GM10266 (cell line): Measurements from ENCODE around the gene MAGI2.

ENCODE experiments used
- DNase-seq: peaks from one replicate; pipeline ENCODE4 v3.0.0; 2012; ENCODE audit errors: extremely low spot score
- TF ChIP-seq, protein P1 (sequence below): IDR thresholded peaks from 2 replicates; pipeline ENCODE4 v1.5.1; 2012; ENCODE audit warnings: mild to moderate bottlenecking, low read depth; ENCODE audit not compliant: control insufficient read depth, insufficient read depth; ENCODE audit errors: missing control alignments

The MAGI2 gene

DNA sequence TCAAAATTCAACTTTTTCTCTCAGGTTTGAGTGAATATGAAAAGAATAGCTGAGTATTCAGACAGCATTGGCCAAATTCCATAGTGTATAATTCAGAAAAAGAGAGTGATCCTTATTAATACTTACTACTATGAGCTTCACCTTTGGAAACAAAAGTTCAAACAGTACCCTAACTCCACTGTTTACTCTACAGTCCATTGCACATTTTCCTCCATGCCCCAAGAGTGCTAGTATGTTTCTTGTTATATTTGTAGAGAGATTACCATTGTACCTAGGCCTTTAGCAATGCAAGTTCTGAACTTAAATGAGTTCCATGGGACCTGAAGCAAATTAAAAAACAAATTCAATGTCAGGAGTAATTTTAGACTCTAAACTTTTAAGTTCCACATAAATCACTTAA, 48.1 kb downstream of the MAGI2 start:
- DNase-seq, result no peak
- TF ChIP-seq, protein P1, sequence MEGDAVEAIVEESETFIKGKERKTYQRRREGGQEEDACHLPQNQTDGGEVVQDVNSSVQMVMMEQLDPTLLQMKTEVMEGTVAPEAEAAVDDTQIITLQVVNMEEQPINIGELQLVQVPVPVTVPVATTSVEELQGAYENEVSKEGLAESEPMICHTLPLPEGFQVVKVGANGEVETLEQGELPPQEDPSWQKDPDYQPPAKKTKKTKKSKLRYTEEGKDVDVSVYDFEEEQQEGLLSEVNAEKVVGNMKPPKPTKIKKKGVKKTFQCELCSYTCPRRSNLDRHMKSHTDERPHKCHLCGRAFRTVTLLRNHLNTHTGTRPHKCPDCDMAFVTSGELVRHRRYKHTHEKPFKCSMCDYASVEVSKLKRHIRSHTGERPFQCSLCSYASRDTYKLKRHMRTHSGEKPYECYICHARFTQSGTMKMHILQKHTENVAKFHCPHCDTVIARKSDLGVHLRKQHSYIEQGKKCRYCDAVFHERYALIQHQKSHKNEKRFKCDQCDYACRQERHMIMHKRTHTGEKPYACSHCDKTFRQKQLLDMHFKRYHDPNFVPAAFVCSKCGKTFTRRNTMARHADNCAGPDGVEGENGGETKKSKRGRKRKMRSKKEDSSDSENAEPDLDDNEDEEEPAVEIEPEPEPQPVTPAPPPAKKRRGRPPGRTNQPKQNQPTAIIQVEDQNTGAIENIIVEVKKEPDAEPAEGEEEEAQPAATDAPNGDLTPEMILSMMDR, result no peak

DNA sequence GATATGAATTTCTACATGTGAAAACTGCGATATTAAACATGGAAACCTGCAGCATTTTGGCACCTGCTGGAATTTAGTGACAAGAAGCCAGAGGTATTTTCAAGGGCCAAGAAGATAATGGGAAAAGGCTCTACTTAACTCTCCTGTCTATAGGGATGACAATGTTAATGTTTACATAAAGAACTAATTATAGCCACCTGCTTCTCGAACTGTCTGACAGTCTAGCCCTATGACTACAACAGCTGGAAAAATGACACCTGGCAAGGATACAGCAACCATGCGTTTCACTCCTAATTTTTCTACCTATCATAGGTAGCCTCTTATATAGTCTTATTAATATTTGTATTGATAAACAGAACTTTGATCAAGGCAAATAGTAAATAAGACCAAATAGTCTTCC, 49.6 kb downstream of the MAGI2 start:
- TF ChIP-seq, protein P1, result no peak
- no peak for DNase-seq

DNA sequence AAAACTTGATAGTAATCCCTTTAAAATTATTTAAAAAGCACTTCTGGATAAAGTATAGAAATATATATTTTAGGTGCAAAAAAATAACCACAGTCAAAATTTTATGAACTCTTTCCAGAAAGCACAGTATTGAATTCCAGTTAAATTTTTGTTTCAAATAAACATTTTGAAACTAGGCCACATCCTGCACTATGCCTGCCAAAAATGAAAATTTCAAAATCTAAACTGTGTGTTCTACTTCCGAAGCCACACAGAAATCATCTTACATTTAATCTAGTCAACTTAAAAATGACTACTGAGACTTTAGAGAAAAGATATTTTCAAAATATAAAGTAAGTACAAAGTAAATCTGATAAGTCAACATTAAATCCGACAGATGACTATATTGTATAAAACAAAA, 50.0 kb downstream of the MAGI2 start:
- no peak for DNase-seq
- TF ChIP-seq, protein P1, result no peak

DNA sequence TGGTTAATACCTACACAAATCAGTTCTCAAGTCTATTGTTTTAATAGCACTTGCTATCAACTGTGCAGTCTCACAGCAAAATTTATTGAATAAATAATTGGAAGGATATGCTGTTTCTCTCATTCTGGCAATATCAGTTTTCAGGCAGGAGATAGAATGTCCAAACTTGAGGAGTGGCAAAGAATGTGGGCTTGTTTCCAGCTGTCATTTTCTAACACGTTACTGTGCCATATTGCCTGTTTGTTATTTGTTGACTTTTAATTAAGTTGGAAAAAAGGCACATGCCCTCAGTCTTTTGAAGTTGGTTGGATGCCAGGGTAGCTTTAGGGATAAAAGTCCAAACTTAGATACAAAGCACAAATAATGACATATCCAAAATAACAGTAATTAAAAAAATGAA, 52.2 kb downstream of the MAGI2 start:
- TF ChIP-seq, protein P1, result no peak
- no peak for DNase-seq

DNA sequence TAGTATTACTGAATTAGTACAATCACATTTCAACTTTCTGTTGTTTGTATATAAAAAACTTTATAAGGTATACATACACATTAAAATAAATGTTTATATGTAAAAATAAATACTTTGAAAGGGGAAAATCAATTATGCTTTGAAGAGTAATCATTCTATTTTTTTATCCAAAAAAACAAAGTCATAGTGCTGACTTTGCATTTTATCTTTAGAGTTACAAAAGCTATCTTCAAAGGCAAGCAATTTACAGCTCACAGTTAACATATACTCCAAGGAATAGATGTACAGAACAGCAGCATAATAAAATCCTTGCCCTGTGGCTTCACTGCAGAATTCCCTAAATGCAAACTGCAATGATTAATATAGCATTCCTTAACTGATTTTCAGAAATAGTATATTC, 53.2 kb downstream of the MAGI2 start:
- no peak for DNase-seq

DNA sequence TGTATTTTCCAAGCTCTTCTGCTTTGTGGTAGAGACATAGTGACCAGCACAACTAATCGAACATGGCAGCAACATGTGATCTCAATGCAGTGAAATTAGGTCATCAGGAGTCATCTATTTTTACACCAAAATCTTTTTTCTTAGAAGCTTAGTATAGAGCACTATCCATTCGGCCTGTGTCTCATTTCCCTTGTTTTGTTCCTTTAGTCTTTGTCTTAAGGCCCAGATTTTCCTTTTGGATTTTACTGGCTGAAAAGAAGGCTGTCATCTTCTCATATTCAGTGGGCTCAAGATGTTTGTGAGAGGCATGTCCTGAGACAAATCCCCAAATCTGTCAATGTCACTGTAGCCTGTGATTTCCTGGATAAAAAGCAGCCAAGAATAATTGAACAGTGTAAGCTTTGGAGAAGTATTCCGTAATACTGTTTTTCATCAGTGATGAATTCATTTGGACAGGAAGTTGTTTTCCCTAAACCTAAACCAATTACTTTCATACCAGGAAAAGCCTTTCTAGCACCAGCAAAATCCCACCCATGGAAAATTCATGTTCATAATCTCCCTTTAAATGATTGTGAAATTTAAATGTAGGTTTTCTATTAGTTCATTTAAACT, 55.2 kb downstream of the MAGI2 start:
- TF ChIP-seq, protein P1, result no peak
- DNase-seq, result no peak

More for the DNA sequence above, 53.2 kb downstream of the MAGI2 start:
- TF ChIP-seq, protein P1, result no peak

DNA sequence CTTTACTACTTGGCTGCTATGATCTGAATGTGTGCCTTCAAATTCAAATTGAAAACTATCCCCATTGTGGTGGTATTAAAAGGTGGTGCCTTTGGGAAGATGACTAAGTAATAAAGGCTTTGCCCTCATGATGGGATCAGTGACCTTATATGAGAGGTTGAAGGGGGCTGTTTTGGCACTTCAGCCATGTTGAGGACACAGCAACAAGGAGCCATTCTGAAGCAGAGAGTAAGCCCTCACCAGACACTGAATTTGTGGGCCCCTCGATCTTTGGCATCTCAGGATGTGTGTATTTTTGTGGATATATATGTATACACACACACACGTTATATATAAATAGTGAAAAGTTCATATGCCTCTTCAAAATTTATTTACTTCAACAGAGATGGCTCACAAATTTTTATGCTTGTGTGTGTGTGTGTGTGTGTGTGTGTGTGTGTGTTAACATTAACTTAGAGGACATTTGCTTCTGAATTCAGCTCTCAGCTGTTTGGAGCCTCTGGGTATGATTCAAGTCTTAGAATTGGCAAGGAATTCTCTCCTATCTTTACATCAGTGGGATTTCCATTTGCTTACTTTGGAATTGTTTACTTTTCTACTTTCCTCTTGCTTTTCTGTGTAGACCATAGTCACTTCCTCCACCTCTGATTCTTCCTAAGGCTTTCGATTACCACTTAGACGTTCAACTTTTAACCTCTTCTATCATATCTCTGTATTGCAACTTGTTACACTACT, 66.6 kb downstream of the MAGI2 start:
- TF ChIP-seq, protein P1, result no peak
- no peak for DNase-seq
